SK-N-SH (cell line): ENCODE results near the gene BIRC5. TPM values are rescaled to one million over a fixed set of nuclear protein-coding genes. Genes with fewer than 3 reads are reported as not detected.

Experiments used
- CTCF ChIA-PET: fragments of 300-600, 350-600 bp; formaldehyde crosslinking; extraction: SDS; loops from one replicate; lab custom pipeline; 2021; lab: Yijun Ruan, JAX
- POLR2A ChIA-PET: fragments of 350-600 bp; sonication (Branson Sonifier 250); formaldehyde crosslinking; extraction: SDS; loops from one replicate; lab custom pipeline; 2020; ENCODE audit warnings: antibody characterized with exemption, inconsistent platforms; lab: Yijun Ruan, JAX
- DNase-seq: peaks from one replicate; pipeline ENCODE4 v3.0.0; 2012
- H2AFZ ChIP-seq: fragments of 200-600 bp; sonication (generic); 2 replicates; pipeline ENCODE4 v1.8.1; 2016; ENCODE audit warnings: antibody characterized with exemption, mild to moderate bottlenecking, low read depth
- H3F3A ChIP-seq: fragments of 200-600 bp; sonication (generic); replicated peaks from 2 replicates; pipeline ENCODE3; 2016; ENCODE audit warnings: antibody characterized with exemption, mild to moderate bottlenecking; ENCODE audit not compliant: insufficient read depth
- H3K27ac ChIP-seq, 2 experiments: fragments of 200-500 bp in 1 of 2; fragments of 200-600 bp in 1 of 2; sonication (Bioruptor generic) in 1 of 2; sonication (generic), shearing (Covaris generic) in 1 of 2; 2 replicates each; pipeline versions ENCODE4 v1.5.1 to v1.6.1; 2014 to 2016; ENCODE audit warnings: low read depth in 2 of 2, inconsistent platforms in 1 of 2, low read length in 1 of 2, mild to moderate bottlenecking in 1 of 2, mixed read lengths in 1 of 2
- H3K27me3 ChIP-seq: fragments of 200-600 bp; sonication (generic), shearing (Covaris generic); 2 replicates; pipeline ENCODE4 v1.6.1; 2016; ENCODE audit warnings: mixed run types; ENCODE audit not compliant: insufficient read depth
- H3K36me3 ChIP-seq, 2 experiments: fragments of 200-500 bp in 1 of 2; fragments of 200-600 bp in 1 of 2; sonication (Bioruptor generic) in 1 of 2; sonication (generic) in 1 of 2; replicated peaks in 1 of 2; 2 replicates each; pipeline versions ENCODE3 to v1.5.1; 2014 to 2016; ENCODE audit warnings: low read length in 1 of 2, mild to moderate bottlenecking in 1 of 2; ENCODE audit not compliant: insufficient read depth in 2 of 2, control insufficient read depth in 1 of 2
- H3K4me1 ChIP-seq, 2 experiments: fragments of 200-500 bp in 1 of 2; fragments of 200-600 bp in 1 of 2; sonication (Bioruptor generic) in 1 of 2; sonication (generic), shearing (Covaris generic) in 1 of 2; 2 replicates each; pipeline versions ENCODE4 v1.5.1 to v1.6.1; 2014 to 2016; ENCODE audit warnings: low read depth in 1 of 2, low read length in 1 of 2, mixed run types in 1 of 2; ENCODE audit not compliant: insufficient read depth in 2 of 2, control insufficient read depth in 1 of 2
- H3K4me2 ChIP-seq: fragments of 200-600 bp; sonication (generic), shearing (Covaris generic); 2 replicates; pipeline ENCODE4 v1.6.1; 2017; ENCODE audit warnings: mixed run types
- H3K4me3 ChIP-seq, 2 experiments: fragments of 200-500 bp in 1 of 2; fragments of 200-600 bp in 1 of 2; sonication (Bioruptor generic) in 1 of 2; sonication (generic), shearing (Covaris generic) in 1 of 2; 2 replicates each; pipeline versions ENCODE4 v1.5.1 to v1.8.1; 2014 to 2016; ENCODE audit warnings: low read depth in 2 of 2, inconsistent platforms in 1 of 2, low read length in 1 of 2, mild to moderate bottlenecking in 1 of 2, mixed read lengths in 1 of 2, moderate library complexity in 1 of 2
- H3K79me2 ChIP-seq: fragments of 200-600 bp; sonication (generic); 2 replicates; pipeline ENCODE4 v1.8.1; 2017; ENCODE audit warnings: mild to moderate bottlenecking; ENCODE audit not compliant: insufficient read depth
- H3K9ac ChIP-seq: fragments of 200-600 bp; sonication (generic); 2 replicates; pipeline ENCODE4 v1.6.1; 2017; ENCODE audit warnings: mixed run types
- H3K9me2 ChIP-seq: fragments of 200-600 bp; sonication (generic); 2 replicates; pipeline ENCODE4 v1.6.1; 2017; ENCODE audit warnings: mixed run types
- H3K9me3 ChIP-seq: fragments of 200-600 bp; sonication (generic); 2 replicates; pipeline ENCODE4 v1.6.1; 2017; ENCODE audit warnings: mixed run types, mild to moderate bottlenecking, moderate library complexity
- H4K20me1 ChIP-seq: fragments of 200-600 bp; sonication (generic); 2 replicates; pipeline ENCODE4 v1.6.1; 2017; ENCODE audit warnings: mild to moderate bottlenecking, mixed run types; ENCODE audit not compliant: insufficient read depth
- CHD2 ChIP-seq: fragments of 150-350 bp; IDR thresholded peaks from 2 replicates; pipeline ENCODE4 v1.6.1; 2018; ENCODE audit warnings: low read length; ENCODE audit not compliant: partially characterized antibody
- EZH2phosphoT487 ChIP-seq: fragments of 200-600 bp; sonication (generic); IDR thresholded peaks from 2 replicates; pipeline ENCODE4 v1.6.1; 2017; ENCODE audit warnings: low read depth, mixed run types, mild to moderate bottlenecking, antibody characterized with exemption, moderate library complexity, borderline replicate concordance
- FOSL2 ChIP-seq: IDR thresholded peaks from 2 replicates; pipeline ENCODE4 v1.4.0; 2012; ENCODE audit warnings: low read depth, mild to moderate bottlenecking, moderate library complexity, borderline replicate concordance
- FOXM1 ChIP-seq: IDR thresholded peaks from 2 replicates; pipeline ENCODE4 v1.4.0; 2012; ENCODE audit warnings: low read depth, mild to moderate bottlenecking
- GABPA ChIP-seq: IDR thresholded peaks from 2 replicates; pipeline ENCODE4 v1.4.0; 2012; ENCODE audit warnings: low read depth, mild to moderate bottlenecking
- JUND ChIP-seq: IDR thresholded peaks from 2 replicates; pipeline ENCODE4 v1.4.0; 2012
- MAX ChIP-seq: IDR thresholded peaks from 2 replicates; pipeline ENCODE4 v1.4.0; 2012; ENCODE audit warnings: low read depth
- MXI1 ChIP-seq: IDR thresholded peaks from 2 replicates; pipeline ENCODE4 v1.6.1; 2012; ENCODE audit warnings: mild to moderate bottlenecking, low read depth, low read length, improper control_type of control experiment
- NRF1 ChIP-seq: IDR thresholded peaks from 2 replicates; pipeline ENCODE4 v1.6.1; 2012; ENCODE audit warnings: low read depth, mild to moderate bottlenecking, low read length
- RCOR1 ChIP-seq: fragments of 150-350 bp; IDR thresholded peaks from 2 replicates; pipeline ENCODE4 v1.6.1; 2017; ENCODE audit warnings: antibody characterized with exemption, low read length
- RFX5 ChIP-seq: IDR thresholded peaks from 2 replicates; pipeline ENCODE4 v1.6.1; 2012; ENCODE audit warnings: mild to moderate bottlenecking, improper control_type of control experiment, low read length
- RXRA ChIP-seq: IDR thresholded peaks from 2 replicates; pipeline ENCODE4 v1.4.0; 2012; ENCODE audit warnings: low read depth, mild to moderate bottlenecking, borderline replicate concordance
- TCF12 ChIP-seq: IDR thresholded peaks from 2 replicates; pipeline ENCODE4 v1.4.0; 2012
- TEAD4 ChIP-seq: IDR thresholded peaks from 2 replicates; pipeline ENCODE4 v1.4.0; 2012; ENCODE audit warnings: mild to moderate bottlenecking, borderline replicate concordance; ENCODE audit not compliant: insufficient read depth
- USF2 ChIP-seq: fragments of 150-350 bp; IDR thresholded peaks from 2 replicates; pipeline ENCODE4 v1.6.1; 2017; ENCODE audit warnings: antibody characterized with exemption, low read length, low read depth, borderline replicate concordance
- YY1 ChIP-seq: IDR thresholded peaks from 2 replicates; pipeline ENCODE4 v1.4.0; 2012; ENCODE audit warnings: low read depth, mild to moderate bottlenecking
- ZBTB33 ChIP-seq: IDR thresholded peaks from 2 replicates; pipeline ENCODE4 v1.4.0; 2012; ENCODE audit warnings: low read depth, borderline replicate concordance
- WGBS: methylation state at CpG from one replicate; pipeline ENCODE4 v1.1.6; 2017; ENCODE audit warnings: low lambda C conversion rate; 5-methylcytosine and 5-hydroxymethylcytosine counted together
- polyA plus RNA-seq, 3 experiments: library from polyadenylated mRNA; depleted of rRNA; stranded (reverse); fragments of >200 nt; gene quantifications; 2 replicates each; pipeline ENCODE4 v1.2.3, GENCODE V29; 2012
- TF ChIP-seq, protein P1 (sequence below): IDR thresholded peaks from 2 replicates; pipeline ENCODE4; 2012

The BIRC5 gene
- polyA plus RNA-seq, 1 of the 3 experiments (the other 2 are of a cell fraction), result 31.4 TPM

- CTCF ChIA-PET, result interaction anchor here (0.8 to 6.4 kb wide), 7 partner anchors 10 to 186 kb away, joined by 3 to 95 read pairs (median 7); no protein-coding TSS in a partner anchor
- peak overlapping the region in 1 of 2 experiments; percentile 80; a peak in 1 of 4 replicates for H3K27ac ChIP-seq
- no peak for DNase-seq
These were observed 22.5 kb downstream of the BIRC5 start for GRCh38 chr17:78236362-78237127.

More at GRCh38 chr17:78236362-78237127, 22.5 kb downstream of the BIRC5 start:
- POLR2A ChIA-PET, result interaction anchor here (1.3 to 2.1 kb wide), 2 partner anchors 11 to 17 kb away, joined by 3 to 16 read pairs; no protein-coding TSS in a partner anchor
- Histone ChIP-seq H3K4me2 (no peak overlapping the region), H3K9ac (no peak overlapping the region), H4K20me1 (no peaks in the 10 kb centered on the region), H3F3A (no peaks in the 10 kb centered on the region), H3K36me3 (no peaks in the 10 kb centered on the region), H3K4me3 (no peak overlapping the region), H3K9me2 (no peaks in the 10 kb centered on the region), H2AFZ (no peak overlapping the region), H3K79me2 (no peaks in the 10 kb centered on the region), H3K4me1 (peaks cover 0 to 33% of the 10 kb centered on the region in 2 experiments; a peak in 1 of 4 replicates), H3K9me3 (no peaks in the 10 kb centered on the region), H3K27me3 (peaks cover 11% of the 10 kb centered on the region)
- 79% methylated on average over 18 of the region's 20 CpGs for WGBS
- TF ChIP-seq JUND (no peak), MXI1 (no peak), RCOR1 (no peak), RFX5 (no peak), GABPA (no peak), FOXM1 (no peak), EZH2phosphoT487 (no peak), MAX (no peak), TCF12 (no peak), CHD2 (no peak), NRF1 (no peak), YY1 (no peak), FOSL2 (no peak), RXRA (no peak), TEAD4 (no peak), ZBTB33 (no peak), USF2 (no peak)
- TF ChIP-seq, protein P1, sequence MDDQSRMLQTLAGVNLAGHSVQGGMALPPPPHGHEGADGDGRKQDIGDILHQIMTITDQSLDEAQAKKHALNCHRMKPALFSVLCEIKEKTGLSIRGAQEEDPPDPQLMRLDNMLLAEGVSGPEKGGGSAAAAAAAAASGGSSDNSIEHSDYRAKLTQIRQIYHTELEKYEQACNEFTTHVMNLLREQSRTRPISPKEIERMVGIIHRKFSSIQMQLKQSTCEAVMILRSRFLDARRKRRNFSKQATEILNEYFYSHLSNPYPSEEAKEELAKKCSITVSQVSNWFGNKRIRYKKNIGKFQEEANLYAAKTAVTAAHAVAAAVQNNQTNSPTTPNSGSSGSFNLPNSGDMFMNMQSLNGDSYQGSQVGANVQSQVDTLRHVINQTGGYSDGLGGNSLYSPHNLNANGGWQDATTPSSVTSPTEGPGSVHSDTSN, result no peak
